Measurements from ENCODE around the gene POLE4.

Gene POLE4

GRCh38 chr2:74924463-74925265, 33.8 kb upstream of the POLE4 start:
- Histone ChIP-seq H3K4me3 (ENCODE audit: low read length) (no peak overlapping the region), H3K27me3 (ENCODE audit: control insufficient read depth, insufficient read depth, low read length) (peaks cover 9% of the 10 kb centered on the region), H3K36me3 (ENCODE audit: insufficient read depth, low read length) (no peaks in the 10 kb centered on the region), H3K4me2 (ENCODE audit: low read length) (no peak overlapping the region), H3K4me1 (ENCODE audit: control insufficient read depth, insufficient read depth, low read length) (peaks cover 6% of the 10 kb centered on the region), H3K9ac (ENCODE audit: low read depth, low read length) (no peak overlapping the region), H3K9me3 (replicated peaks; ENCODE audit: low read length) (no peaks in the 10 kb centered on the region)

GRCh38 chr2:74925361-74925786, 33.1 kb upstream of the POLE4 start:
- H3K9me3 ChIP-seq (replicated peaks; ENCODE audit: low read length) = no peaks in the 10 kb centered on the region
- no peak overlapping the region for H3K4me2 ChIP-seq (ENCODE audit: low read length)
- H3K4me1 ChIP-seq (ENCODE audit: control insufficient read depth, insufficient read depth, low read length) = peaks cover 6% of the 10 kb centered on the region
- no peak overlapping the region for H3K9ac ChIP-seq (ENCODE audit: low read depth, low read length)
- H3K27me3 ChIP-seq (ENCODE audit: control insufficient read depth, insufficient read depth, low read length) = peaks cover 9% of the 10 kb centered on the region
- H3K36me3 ChIP-seq (ENCODE audit: insufficient read depth, low read length) = no peaks in the 10 kb centered on the region
- H3K4me3 ChIP-seq (ENCODE audit: low read length) = no peak overlapping the region

GRCh38 chr2:74927621-74928020, 30.8 kb upstream of the POLE4 start:
- peaks cover 5% of the 10 kb centered on the region for H3K4me1 ChIP-seq (ENCODE audit: control insufficient read depth, insufficient read depth, low read length)
- no peaks in the 10 kb centered on the region for H3K9me3 ChIP-seq (replicated peaks; ENCODE audit: low read length)
- no peak overlapping the region for H3K4me3 ChIP-seq (ENCODE audit: low read length)
- peaks cover 3% of the 10 kb centered on the region for H3K27me3 ChIP-seq (ENCODE audit: control insufficient read depth, insufficient read depth, low read length)
- no peaks in the 10 kb centered on the region for H3K36me3 ChIP-seq (ENCODE audit: insufficient read depth, low read length)
- H3K4me2 ChIP-seq (ENCODE audit: low read length) = no peak overlapping the region
- no peak overlapping the region for H3K9ac ChIP-seq (ENCODE audit: low read depth, low read length)

GRCh38 chr2:74930811-74931486, 27.5 kb upstream of the POLE4 start:
- Histone ChIP-seq H3K36me3 (ENCODE audit: insufficient read depth, low read length) (no peaks in the 10 kb centered on the region), H3K9me3 (replicated peaks; ENCODE audit: low read length) (no peaks in the 10 kb centered on the region), H3K9ac (ENCODE audit: low read depth, low read length) (no peak overlapping the region), H3K4me2 (ENCODE audit: low read length) (no peak overlapping the region), H3K27me3 (ENCODE audit: control insufficient read depth, insufficient read depth, low read length) (peaks cover 3% of the 10 kb centered on the region), H3K4me3 (ENCODE audit: low read length) (no peak overlapping the region), H3K4me1 (ENCODE audit: control insufficient read depth, insufficient read depth, low read length) (no peaks in the 10 kb centered on the region)

- H3K4me2 ChIP-seq (ENCODE audit: low read length) = no peak overlapping the region
- H3K4me3 ChIP-seq (ENCODE audit: low read length) = no peak overlapping the region
- no peaks in the 10 kb centered on the region for H3K9me3 ChIP-seq (replicated peaks; ENCODE audit: low read length)
- H3K4me1 ChIP-seq (ENCODE audit: control insufficient read depth, insufficient read depth, low read length) = no peaks in the 10 kb centered on the region
- H3K27me3 ChIP-seq (ENCODE audit: control insufficient read depth, insufficient read depth, low read length) = peaks cover 2% of the 10 kb centered on the region
- no peaks in the 10 kb centered on the region for H3K36me3 ChIP-seq (ENCODE audit: insufficient read depth, low read length)
- no peak overlapping the region for H3K9ac ChIP-seq (ENCODE audit: low read depth, low read length)
Observed at GRCh38 chr2:74931940-74932339, 26.5 kb upstream of the POLE4 start.

GRCh38 chr2:74935975-74936391, 22.5 kb upstream of the POLE4 start:
- no peak overlapping the region for H3K4me2 ChIP-seq (ENCODE audit: low read length)
- H3K9me3 ChIP-seq (replicated peaks; ENCODE audit: low read length) = no peaks in the 10 kb centered on the region
- H3K9ac ChIP-seq (ENCODE audit: low read depth, low read length) = no peak overlapping the region
- no peaks in the 10 kb centered on the region for H3K27me3 ChIP-seq (ENCODE audit: control insufficient read depth, insufficient read depth, low read length)
- no peaks in the 10 kb centered on the region for H3K4me1 ChIP-seq (ENCODE audit: control insufficient read depth, insufficient read depth, low read length)
- no peaks in the 10 kb centered on the region for H3K36me3 ChIP-seq (ENCODE audit: insufficient read depth, low read length)
- no peak overlapping the region for H3K4me3 ChIP-seq (ENCODE audit: low read length)

- no peaks in the 10 kb centered on the region for H3K9me3 ChIP-seq (replicated peaks; ENCODE audit: low read length)
- H3K9ac ChIP-seq (ENCODE audit: low read depth, low read length) = no peak overlapping the region
- no peaks in the 10 kb centered on the region for H3K27me3 ChIP-seq (ENCODE audit: control insufficient read depth, insufficient read depth, low read length)
- H3K4me3 ChIP-seq (ENCODE audit: low read length) = no peak overlapping the region
- no peaks in the 10 kb centered on the region for H3K4me1 ChIP-seq (ENCODE audit: control insufficient read depth, insufficient read depth, low read length)
- H3K4me2 ChIP-seq (ENCODE audit: low read length) = no peak overlapping the region
- H3K36me3 ChIP-seq (ENCODE audit: insufficient read depth, low read length) = no peaks in the 10 kb centered on the region
Observed at GRCh38 chr2:74937221-74937880, 21.1 kb upstream of the POLE4 start.

GRCh38 chr2:74938264-74938663, 20.2 kb upstream of the POLE4 start:
- Histone ChIP-seq H3K36me3 (ENCODE audit: insufficient read depth, low read length) (no peaks in the 10 kb centered on the region), H3K4me2 (ENCODE audit: low read length) (no peak overlapping the region), H3K27me3 (ENCODE audit: control insufficient read depth, insufficient read depth, low read length) (no peaks in the 10 kb centered on the region), H3K4me1 (ENCODE audit: control insufficient read depth, insufficient read depth, low read length) (no peaks in the 10 kb centered on the region), H3K4me3 (ENCODE audit: low read length) (no peak overlapping the region), H3K9ac (ENCODE audit: low read depth, low read length) (no peak overlapping the region), H3K9me3 (replicated peaks; ENCODE audit: low read length) (no peaks in the 10 kb centered on the region)

- H3K36me3 ChIP-seq (ENCODE audit: insufficient read depth, low read length) = no peaks in the 10 kb centered on the region
- H3K4me2 ChIP-seq (ENCODE audit: low read length) = no peak overlapping the region
- H3K4me3 ChIP-seq (ENCODE audit: low read length) = no peak overlapping the region
- no peak overlapping the region for H3K9ac ChIP-seq (ENCODE audit: low read depth, low read length)
- no peaks in the 10 kb centered on the region for H3K9me3 ChIP-seq (replicated peaks; ENCODE audit: low read length)
- H3K4me1 ChIP-seq (ENCODE audit: control insufficient read depth, insufficient read depth, low read length) = peaks cover 3% of the 10 kb centered on the region
- no peaks in the 10 kb centered on the region for H3K27me3 ChIP-seq (ENCODE audit: control insufficient read depth, insufficient read depth, low read length)
Observed at GRCh38 chr2:74939919-74940812, 18.3 kb upstream of the POLE4 start.

- Histone ChIP-seq H3K9me3 (replicated peaks; ENCODE audit: low read length) (no peaks in the 10 kb centered on the region), H3K4me2 (ENCODE audit: low read length) (no peak overlapping the region), H3K4me1 (ENCODE audit: control insufficient read depth, insufficient read depth, low read length) (peaks cover 8% of the 10 kb centered on the region), H3K9ac (ENCODE audit: low read depth, low read length) (no peak overlapping the region), H3K36me3 (ENCODE audit: insufficient read depth, low read length) (no peaks in the 10 kb centered on the region), H3K4me3 (ENCODE audit: low read length) (no peak overlapping the region), H3K27me3 (ENCODE audit: control insufficient read depth, insufficient read depth, low read length) (no peaks in the 10 kb centered on the region)
Observed at GRCh38 chr2:74941284-74941683, 17.2 kb upstream of the POLE4 start.

- H3K36me3 ChIP-seq (ENCODE audit: insufficient read depth, low read length) = no peaks in the 10 kb centered on the region
- no peaks in the 10 kb centered on the region for H3K27me3 ChIP-seq (ENCODE audit: control insufficient read depth, insufficient read depth, low read length)
- H3K9ac ChIP-seq (ENCODE audit: low read depth, low read length) = no peak overlapping the region
- H3K4me2 ChIP-seq (ENCODE audit: low read length) = no peak overlapping the region
- peaks cover 8% of the 10 kb centered on the region for H3K4me1 ChIP-seq (ENCODE audit: control insufficient read depth, insufficient read depth, low read length)
- H3K9me3 ChIP-seq (replicated peaks; ENCODE audit: low read length) = no peaks in the 10 kb centered on the region
- no peak overlapping the region for H3K4me3 ChIP-seq (ENCODE audit: low read length)
Observed at GRCh38 chr2:74942263-74942662, 16.2 kb upstream of the POLE4 start.

All from skeletal muscle satellite cell (primary cell).